Left ventricle myocardium inferior (tissue), 1 donor: ENCODE data around the gene MEX3B. TPM values are rescaled to one million over a fixed set of nuclear protein-coding genes. Genes with fewer than 3 reads are reported as not detected.

Source experiments
- DNase-seq: peaks from one replicate; pipeline ENCODE4 v3.0.0-alpha.2; 2020
- H3K27ac ChIP-seq: fragments of 200-600 bp; replicated peaks from 2 replicates; pipeline ENCODE4 v1.8.0; 2021
- H3K27me3 ChIP-seq: fragments of 200-600 bp; 2 replicates; pipeline ENCODE4 v1.8.0; 2021; ENCODE audit warnings: low read depth
- H3K36me3 ChIP-seq: fragments of 200-600 bp; 2 replicates; pipeline ENCODE4 v1.8.0; 2021
- H3K4me1 ChIP-seq: fragments of 200-600 bp; 2 replicates; pipeline ENCODE4 v1.8.0; 2021
- H3K4me3 ChIP-seq: fragments of 200-600 bp; 2 replicates; pipeline ENCODE4 v1.8.0; 2021; ENCODE audit warnings: mild to moderate bottlenecking, moderate library complexity
- H3K9me3 ChIP-seq: fragments of 200-600 bp; replicated peaks from 2 replicates; pipeline ENCODE4 v1.8.0; 2021
- CTCF ChIP-seq: fragments of 200-600 bp; IDR thresholded peaks from 2 replicates; pipeline ENCODE4 v1.8.0; 2021; ENCODE audit warnings: antibody characterized with exemption, mild to moderate bottlenecking, borderline replicate concordance
- intact Hi-C: fragments of 100-400 bp; cut with micrococcal nuclease; formaldehyde crosslinking; loops from one replicate; pipeline ENCODE4 v1.11.0; 2022
- total RNA-seq: library from RNA; stranded (reverse); fragmentation: NEBNext Ultra II Directional; extraction: Animal tissue kit (Norgen Biotek cat#: 25700); gene quantifications from one replicate; pipeline ENCODE4 v1.2.1, GENCODE V29; 2021
- donor health status: DM: no; HTN: yes; CAD: no; lungs with severe emphysema.

MEX3B gene
- total RNA-seq, 1 donor from 2014 or later: 2.5 TPM

GRCh38 chr15:82047453-82048400 lies 1.9 kb upstream of the MEX3B start:
- Histone ChIP-seq H3K4me3 (peak overlapping the region; percentile 96), H3K27me3 (no peaks in the 10 kb centered on the region), H3K36me3 (peaks cover 10% of the 10 kb centered on the region), H3K4me1 (peaks cover 54% of the 10 kb centered on the region), H3K27ac (peak overlapping the region; percentile 99), H3K9me3 (no peaks in the 10 kb centered on the region)
- intact Hi-C loops: no loop called here
- peak; percentile 28 for TF ChIP-seq CTCF
- DNase-seq: no peak

- H3K9me3 ChIP-seq: no peaks in the 10 kb centered on the region
- H3K36me3 ChIP-seq: peaks cover 11% of the 10 kb centered on the region
- DNase-seq: peak; percentile 93
- TF ChIP-seq CTCF: peak; percentile 81
- H3K27ac ChIP-seq: peak overlapping the region; percentile 99
- peak overlapping the region; percentile 96 for H3K4me3 ChIP-seq
- intact Hi-C loops: no loop called here
- no peaks in the 10 kb centered on the region for H3K27me3 ChIP-seq
- peaks cover 53% of the 10 kb centered on the region for H3K4me1 ChIP-seq
Measured at GRCh38 chr15:82046666-82047452, 1.0 kb upstream of the MEX3B start.

- Histone ChIP-seq H3K9me3 (no peaks in the 10 kb centered on the region), H3K27ac (peak overlapping the region; percentile 99), H3K27me3 (no peaks in the 10 kb centered on the region), H3K36me3 (peaks cover 11% of the 10 kb centered on the region), H3K4me3 (peak overlapping the region; percentile 96), H3K4me1 (peaks cover 56% of the 10 kb centered on the region)
- TF ChIP-seq CTCF: no peak
- DNase-seq: peak; percentile 44
- intact Hi-C loops: no loop called here
Measured at GRCh38 chr15:82045179-82045891, 483 bp downstream of the MEX3B start.

- intact Hi-C loops: no loop called here
- H3K4me1 ChIP-seq: peaks cover 60% of the 10 kb centered on the region
- H3K9me3 ChIP-seq: no peaks in the 10 kb centered on the region
- peaks cover 11% of the 10 kb centered on the region for H3K36me3 ChIP-seq
- peak overlapping the region; percentile 99 for H3K27ac ChIP-seq
- no peaks in the 10 kb centered on the region for H3K27me3 ChIP-seq
- peak overlapping the region; percentile 96 for H3K4me3 ChIP-seq
- no peak for TF ChIP-seq CTCF
- peak; percentile 44 for DNase-seq
Measured at GRCh38 chr15:82044373-82045178, 1.2 kb downstream of the MEX3B start.
